Hepatocyte (in vitro differentiated cells): ENCODE data around the gene HOXD9. TPM values are rescaled to one million over a fixed set of nuclear protein-coding genes. Genes with fewer than 3 reads are reported as not detected.

Source experiments
- DNase-seq: peaks from one replicate; pipeline ENCODE4 v3.0.0-alpha.2; 2016; ENCODE audit warnings: low spot score
- H2AFZ ChIP-seq: fragments of 200-600 bp; sonication (generic); 2 replicates; pipeline ENCODE4 v1.6.0; 2016; ENCODE audit warnings: antibody characterized with exemption, mild to moderate bottlenecking
- H3K27ac ChIP-seq: fragments of 200-600 bp; sonication (generic); 2 replicates; pipeline ENCODE4 v1.5.1; 2016; ENCODE audit warnings: mild to moderate bottlenecking
- H3K27me3 ChIP-seq: fragments of 200-600 bp; sonication (generic); 2 replicates; pipeline ENCODE4 v1.6.1; 2016
- H3K36me3 ChIP-seq: fragments of 200-600 bp; sonication (generic); replicated peaks from 2 replicates; pipeline ENCODE4 v1.5.1; 2016; ENCODE audit warnings: low read depth; ENCODE audit not compliant: insufficient read depth
- H3K4me1 ChIP-seq: fragments of 200-600 bp; sonication (generic); 2 replicates; pipeline ENCODE4 v1.5.1; 2016; ENCODE audit warnings: mild to moderate bottlenecking, moderate library complexity; ENCODE audit not compliant: insufficient read depth
- H3K4me2 ChIP-seq: fragments of 200-600 bp; sonication (generic); 2 replicates; pipeline ENCODE4 v1.6.0; 2016
- H3K4me3 ChIP-seq: fragments of 200-600 bp; sonication (generic); 2 replicates; pipeline ENCODE4 v1.5.1; 2016; ENCODE audit warnings: mild to moderate bottlenecking
- H3K79me2 ChIP-seq: fragments of 200-600 bp; sonication (generic); 2 replicates; pipeline ENCODE4 v1.6.0; 2017; ENCODE audit warnings: mild to moderate bottlenecking
- H3K9me2 ChIP-seq: fragments of 200-600 bp; sonication (generic); replicated peaks from 2 replicates; pipeline ENCODE4 v1.6.0; 2017; ENCODE audit warnings: mild to moderate bottlenecking; ENCODE audit not compliant: insufficient read depth
- H3K9me3 ChIP-seq: fragments of 200-600 bp; sonication (generic); 2 replicates; pipeline ENCODE4 v1.5.1; 2016; ENCODE audit warnings: low read depth, mild to moderate bottlenecking
- H4K20me1 ChIP-seq: fragments of 200-600 bp; sonication (generic); 2 replicates; pipeline ENCODE4 v1.6.0; 2016; ENCODE audit warnings: mild to moderate bottlenecking; ENCODE audit not compliant: insufficient read depth, poor library complexity, severe bottlenecking
- CTCF ChIP-seq: fragments of 200-600 bp; sonication (generic); IDR thresholded peaks from 2 replicates; pipeline ENCODE4 v1.5.1; 2016; ENCODE audit warnings: antibody characterized with exemption, mild to moderate bottlenecking; ENCODE audit not compliant: poor library complexity
- EZH2 ChIP-seq: fragments of 200-600 bp; sonication (generic); IDR thresholded peaks from 2 replicates; pipeline ENCODE4 v1.6.1; 2016; ENCODE audit warnings: antibody characterized with exemption, mild to moderate bottlenecking, borderline replicate concordance
- EZH2phosphoT487 ChIP-seq: fragments of 200-600 bp; sonication (generic); IDR thresholded peaks from one replicate; pipeline ENCODE4 v1.6.1; 2018; ENCODE audit warnings: antibody characterized with exemption, mild to moderate bottlenecking, low read depth, moderate library complexity; ENCODE audit not compliant: unreplicated experiment, severe bottlenecking
- WGBS: methylation state at CpG from one replicate; pipeline ENCODE4 v1.1.6; 2016; ENCODE audit warnings: low lambda C conversion rate; ENCODE audit errors: missing lambda C conversion rate; 5-methylcytosine and 5-hydroxymethylcytosine counted together
- polyA plus RNA-seq: library from polyadenylated mRNA; unstranded; fragments of >200 nt; fragmentation: Nextera tagmentation; extraction: Ambion mirVana; gene quantifications from 2 replicates; pipeline ENCODE4 v1.2.1, GENCODE V29; 2016
- total RNA-seq: library from RNA; depleted of rRNA; stranded (reverse); fragments of >200 nt; gene quantifications from 2 replicates; pipeline ENCODE4 v1.2.3, GENCODE V29; 2014

Gene HOXD9
- total and polyA plus RNA-seq, 2 experiments from 2014 or later: 2.9 to 4.7 TPM

DNA sequence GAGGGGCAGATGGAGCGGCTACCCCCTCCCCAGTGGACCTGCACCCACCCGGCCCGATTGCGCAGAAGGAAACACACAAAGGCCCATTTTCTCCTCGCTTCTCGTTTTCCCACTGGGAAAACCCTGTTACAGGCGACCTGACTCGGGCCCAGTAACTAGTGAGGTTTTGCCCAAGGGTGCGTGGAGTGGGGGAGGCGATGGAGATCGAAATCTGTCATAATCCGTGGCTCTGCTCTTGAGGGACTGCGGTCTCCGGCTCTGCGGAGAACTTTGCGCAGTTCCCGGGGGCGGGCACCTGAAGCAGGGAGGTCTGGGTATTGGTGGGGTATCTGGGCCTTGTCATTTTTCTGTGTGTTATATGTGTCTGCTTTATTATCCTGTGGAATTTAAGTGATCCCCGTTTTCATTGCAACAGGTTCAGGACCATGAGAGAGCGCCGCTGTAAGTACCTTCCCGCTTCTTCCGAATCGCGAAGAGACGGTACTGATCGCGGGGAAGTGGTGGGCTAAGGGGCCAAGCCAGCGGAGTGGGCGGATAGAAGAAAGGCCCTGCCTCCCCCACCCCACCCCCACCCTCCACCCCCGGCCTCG lies 24.8 kb downstream of the HOXD9 start:
- H3K9me2 ChIP-seq: no peaks in the 10 kb centered on the region

DNA sequence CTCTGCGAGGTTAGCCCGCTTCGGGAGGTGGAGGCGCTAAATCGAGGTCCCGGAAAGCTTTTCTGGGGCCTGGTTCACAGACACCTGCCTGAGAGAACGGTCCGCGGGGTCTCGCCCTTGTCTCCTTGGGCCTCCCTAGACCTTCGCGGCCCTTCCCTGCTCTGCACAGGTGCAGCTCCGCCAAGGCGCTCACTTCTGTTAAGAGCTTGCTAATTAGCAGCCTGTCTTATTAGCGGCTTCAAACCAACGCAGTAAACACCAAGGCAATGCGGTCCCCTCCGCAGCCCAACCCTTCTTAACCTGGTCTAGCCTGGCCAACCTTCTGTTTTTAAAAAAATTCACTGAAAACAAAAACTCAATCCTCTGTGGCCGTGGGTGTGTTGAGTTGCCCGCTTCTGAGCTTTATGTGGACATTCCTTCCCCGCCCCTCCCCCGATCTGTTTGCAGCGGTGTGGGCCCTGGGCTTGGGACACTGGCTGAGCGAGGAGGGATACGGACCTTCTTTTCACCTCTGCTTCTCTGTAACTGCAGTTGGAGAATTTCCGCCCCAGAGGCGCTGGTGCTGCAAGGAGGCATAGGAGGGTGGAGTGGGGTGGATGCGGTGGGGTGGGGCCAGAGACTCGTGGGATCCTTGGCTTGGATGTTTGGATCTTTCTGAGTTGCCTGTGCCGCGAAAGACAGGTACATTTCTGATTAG lies 25.4 kb downstream of the HOXD9 start:
- H4K20me1 ChIP-seq: no peaks in the 10 kb centered on the region
- peaks cover 96% of the 10 kb centered on the region for H3K27me3 ChIP-seq
- DNase-seq: no peak
- TF ChIP-seq EZH2 (peak; percentile 95), CTCF (no peak), EZH2phosphoT487 (peak; percentile 85)
- H3K36me3 ChIP-seq: no peaks in the 10 kb centered on the region
- no peak overlapping the region for H2AFZ ChIP-seq
- no peak overlapping the region for H3K4me2 ChIP-seq
- no peaks in the 10 kb centered on the region for H3K4me1 ChIP-seq
- H3K4me3 ChIP-seq: no peak overlapping the region
- H3K9me3 ChIP-seq: no peaks in the 10 kb centered on the region
- 25% methylated on average over 31 of the region's 31 CpGs for WGBS
- no peaks in the 10 kb centered on the region for H3K9me2 ChIP-seq
- H3K79me2 ChIP-seq: no peaks in the 10 kb centered on the region
- no peak overlapping the region for H3K27ac ChIP-seq

More for the DNA sequence above, 24.8 kb downstream of the HOXD9 start:
- no peak for DNase-seq
- Histone ChIP-seq H3K4me1 (no peaks in the 10 kb centered on the region), H3K9me3 (no peaks in the 10 kb centered on the region), H3K4me3 (no peak overlapping the region), H3K36me3 (no peaks in the 10 kb centered on the region), H3K27ac (no peak overlapping the region), H3K79me2 (no peaks in the 10 kb centered on the region), H2AFZ (no peak overlapping the region), H4K20me1 (no peaks in the 10 kb centered on the region), H3K4me2 (no peak overlapping the region), H3K27me3 (peaks cover 96% of the 10 kb centered on the region)
- no peak for TF ChIP-seq EZH2phosphoT487
- no peak for TF ChIP-seq CTCF
- no peak for TF ChIP-seq EZH2
- 37% methylated on average over 32 of the region's 32 CpGs for WGBS

GRCh38 chr2:176148751-176149421 lies 26.4 kb downstream of the HOXD9 start:
- H3K4me1 ChIP-seq: no peaks in the 10 kb centered on the region
- H3K36me3 ChIP-seq: no peaks in the 10 kb centered on the region
- 55% methylated on average over 11 of the region's 11 CpGs for whole genome bisulfite sequencing
- H3K27ac ChIP-seq: no peak overlapping the region
- no peak overlapping the region for H3K4me2 ChIP-seq
- no peaks in the 10 kb centered on the region for H4K20me1 ChIP-seq
- peaks cover 96% of the 10 kb centered on the region for H3K27me3 ChIP-seq
- no peak for DNase-seq
- H3K9me2 ChIP-seq: no peaks in the 10 kb centered on the region
- no peaks in the 10 kb centered on the region for H3K9me3 ChIP-seq
- H3K4me3 ChIP-seq: no peak overlapping the region
- TF ChIP-seq EZH2 (no peak), EZH2phosphoT487 (no peak), CTCF (no peak)
- no peaks in the 10 kb centered on the region for H3K79me2 ChIP-seq
- H2AFZ ChIP-seq: no peak overlapping the region
